GM19023 (cell line): ENCODE data around the gene SHC2.

ENCODE experiments used
- ATAC-seq: cut with Tn5 transposase; IDR thresholded peaks from one replicate; pipeline ENCODE4 v1.9.1; 2021; ENCODE audit warnings: mild to moderate bottlenecking, moderate library complexity; ENCODE audit not compliant: unreplicated experiment

SHC2 gene

GRCh38 chr19:460877-461720 is at the start of gene SHC2:
Gene SHC2, minus strand, starts transcription at chr19:461033. Its CDS starts 37 bp downstream, at chr19:460996.
- no peak for ATAC-seq

- ATAC-seq = no peak
Observed at GRCh38 chr19:508204-509150, 47.6 kb upstream of the SHC2 start.

GRCh38 chr19:507286-508203 is 46.7 kb upstream of the SHC2 start, which contains the start of gene TPGS1:
Gene TPGS1, plus strand, starts transcription at chr19:507497. Its CDS starts 10 bp downstream, at chr19:507507.
- peak; percentile 62 for ATAC-seq

- ATAC-seq = peak; percentile 77
Observed at GRCh38 chr19:506404-507285, 45.8 kb upstream of the SHC2 start.

GRCh38 chr19:504616-505015 is 43.8 kb upstream of the SHC2 start:
- ATAC-seq = no peak

GRCh38 chr19:501646-502045 is 40.8 kb upstream of the SHC2 start:
- ATAC-seq = no peak

- ATAC-seq = no peak
Observed at GRCh38 chr19:498977-499623, 38.3 kb upstream of the SHC2 start.

- no peak for ATAC-seq
Observed at GRCh38 chr19:498511-498891, 37.7 kb upstream of the SHC2 start.

- ATAC-seq = no peak
Observed at GRCh38 chr19:497869-498510, 37.2 kb upstream of the SHC2 start.

GRCh38 chr19:497491-497868 is 36.6 kb upstream of the SHC2 start:
- ATAC-seq = no peak

- no peak for ATAC-seq
Observed at GRCh38 chr19:496986-497385, 36.2 kb upstream of the SHC2 start.

GRCh38 chr19:496112-496665 is 35.4 kb upstream of the SHC2 start, which contains the start of gene MADCAM1:
Gene MADCAM1, plus strand, starts transcription at chr19:496486. Its CDS starts 14 bp downstream, at chr19:496500.
- no peak for ATAC-seq

GRCh38 chr19:495402-496111 is 34.7 kb upstream of the SHC2 start:
- ATAC-seq = no peak

GRCh38 chr19:495081-495401 is 34.2 kb upstream of the SHC2 start:
- ATAC-seq = no peak

GRCh38 chr19:494171-495080 is 33.6 kb upstream of the SHC2 start:
- ATAC-seq = no peak

- ATAC-seq = no peak
Observed at GRCh38 chr19:493391-494170, 32.7 kb upstream of the SHC2 start.
